ENCODE measurements around the gene HBG2. TPM values are rescaled to one million over a fixed set of nuclear protein-coding genes. Genes with fewer than 3 reads are reported as not detected.

Gene HBG2
- total and polyA plus RNA-seq, 9 donors, result 0.37 to 9.7 (median 0.63) TPM; not detected in 3

GRCh38 chr11:5286351-5286750 is 31.8 kb upstream of the HBG2 start:
- no peak for DNase-seq
- Histone ChIP-seq H3K36me3 (no peaks in the 10 kb centered on the region), H3K4me3 (no peak overlapping the region), H3K4me1 (ENCODE audit: insufficient read depth) (no peaks in the 10 kb centered on the region), H3K9me3 (no peaks in the 10 kb centered on the region), H3K27ac (no peak overlapping the region), H3K27me3 (no peaks in the 10 kb centered on the region)
- intact Hi-C loops (cut with DNase I), result no loop called here
- TF ChIP-seq EP300 (IDR thresholded peaks at IDR 0.05) (no peak), POLR2A (IDR thresholded peaks at IDR 0.05) (no peak)
- WGBS, 3 donors, result 40 to 47% (median 46%) methylated on average over 1 of the region's 1 CpG

GRCh38 chr11:5285703-5286340 is 31.2 kb upstream of the HBG2 start:
- H3K27me3 ChIP-seq, result no peaks in the 10 kb centered on the region
- no peak overlapping the region for H3K27ac ChIP-seq
- 89 to 92% (median 89%) methylated on average over 4 of the region's 4 CpGs for WGBS, 3 donors
- no peaks in the 10 kb centered on the region for H3K36me3 ChIP-seq
- intact Hi-C loops (cut with DNase I), result no loop called here
- H3K4me1 ChIP-seq (ENCODE audit: insufficient read depth), result no peaks in the 10 kb centered on the region
- TF ChIP-seq POLR2A (IDR thresholded peaks at IDR 0.05), result no peak
- TF ChIP-seq CTCF (IDR thresholded peaks at IDR 0.05), result no peak
- TF ChIP-seq EP300 (IDR thresholded peaks at IDR 0.05), result no peak
- H3K4me3 ChIP-seq, result no peak overlapping the region
- no peak for DNase-seq
- no peaks in the 10 kb centered on the region for H3K9me3 ChIP-seq

GRCh38 chr11:5284637-5285036 is 30.1 kb upstream of the HBG2 start:
- intact Hi-C loops (cut with DNase I), result no loop called here
- DNase-seq, result no peak
- H3K27ac ChIP-seq, result no peak overlapping the region
- H3K36me3 ChIP-seq, result no peaks in the 10 kb centered on the region
- H3K4me1 ChIP-seq (ENCODE audit: insufficient read depth), result peaks cover 2% of the 10 kb centered on the region
- 90 to 97% (median 92%) methylated on average over 2 of the region's 2 CpGs for WGBS, 3 donors
- TF ChIP-seq CTCF (IDR thresholded peaks at IDR 0.05), result no peak
- TF ChIP-seq POLR2A (IDR thresholded peaks at IDR 0.05), result no peak
- TF ChIP-seq EP300 (IDR thresholded peaks at IDR 0.05), result no peak
- no peaks in the 10 kb centered on the region for H3K27me3 ChIP-seq
- no peak overlapping the region for H3K4me3 ChIP-seq
- no peaks in the 10 kb centered on the region for H3K9me3 ChIP-seq

GRCh38 chr11:5283882-5284281 is 29.3 kb upstream of the HBG2 start:
- Histone ChIP-seq H3K27me3 (no peaks in the 10 kb centered on the region), H3K4me1 (ENCODE audit: insufficient read depth) (peaks cover 2% of the 10 kb centered on the region), H3K27ac (no peak overlapping the region), H3K36me3 (no peaks in the 10 kb centered on the region), H3K4me3 (no peak overlapping the region), H3K9me3 (no peaks in the 10 kb centered on the region)
- 67 to 86% (median 82%) methylated on average over 1 of the region's 1 CpG for WGBS, 3 donors
- no peak for TF ChIP-seq POLR2A (IDR thresholded peaks at IDR 0.05)
- TF ChIP-seq CTCF (IDR thresholded peaks at IDR 0.05), result no peak
- no peak for TF ChIP-seq EP300 (IDR thresholded peaks at IDR 0.05)
- intact Hi-C loops (cut with DNase I), result no loop called here
- DNase-seq, result no peak

- H3K36me3 ChIP-seq, result no peaks in the 10 kb centered on the region
- intact Hi-C loops (cut with DNase I), result no loop called here
- no peak overlapping the region for H3K27ac ChIP-seq
- no peaks in the 10 kb centered on the region for H3K27me3 ChIP-seq
- 92 to 93% (median 92%) methylated on average over 3 of the region's 3 CpGs for WGBS, 3 donors
- no peak for DNase-seq
- TF ChIP-seq POLR2A (IDR thresholded peaks at IDR 0.05) (no peak), EP300 (IDR thresholded peaks at IDR 0.05) (no peak), CTCF (IDR thresholded peaks at IDR 0.05) (no peak)
- H3K4me1 ChIP-seq (ENCODE audit: insufficient read depth), result peaks cover 2% of the 10 kb centered on the region
- H3K4me3 ChIP-seq, result no peak overlapping the region
- no peaks in the 10 kb centered on the region for H3K9me3 ChIP-seq
These were observed 28.5 kb upstream of the HBG2 start for GRCh38 chr11:5283086-5283485.
